Muscle layer of colon (tissue), 2 donors: Measurements from ENCODE around the gene PCGF3.
"Not testable (repeated sequence)": the region's sequence is repeated elsewhere in the genome, so short reads cannot be mapped to it uniquely, and the experiment has no call there.

ENCODE experiments used
- H3K27ac ChIP-seq: one replicate; pipeline ENCODE4 v1.7.0; 2013; ENCODE audit warnings: low read depth, mild to moderate bottlenecking, low read length, moderate library complexity
- H3K27me3 ChIP-seq, 2 donors: one replicate each; pipeline ENCODE4 v1.7.0; 2013; ENCODE audit warnings: low read length in 2 of 2, mild to moderate bottlenecking in 2 of 2; ENCODE audit not compliant: insufficient read depth in 2 of 2, control insufficient read depth in 1 of 2
- H3K36me3 ChIP-seq: one replicate; pipeline ENCODE4 v1.7.0; 2013; ENCODE audit warnings: mild to moderate bottlenecking, low read length; ENCODE audit not compliant: insufficient read depth
- H3K4me1 ChIP-seq: one replicate; pipeline ENCODE4 v1.7.0; 2013; ENCODE audit warnings: mild to moderate bottlenecking, low read length; ENCODE audit not compliant: insufficient read depth
- H3K4me3 ChIP-seq, 2 donors: one replicate each; pipeline ENCODE4 v1.7.0; 2013; ENCODE audit warnings: low read length in 2 of 2, low read depth in 1 of 2, mild to moderate bottlenecking in 1 of 2, moderate library complexity in 1 of 2
- H3K9ac ChIP-seq: one replicate; pipeline ENCODE4 v1.7.0; 2013; ENCODE audit warnings: low read length
- H3K9me3 ChIP-seq: one replicate; pipeline ENCODE4 v1.7.0; 2013; ENCODE audit warnings: mild to moderate bottlenecking, low read length
- donor health status: abdominal sarcoma.
- donor health status: Adenocarcinoma of cecum.

PCGF3 gene

DNA sequence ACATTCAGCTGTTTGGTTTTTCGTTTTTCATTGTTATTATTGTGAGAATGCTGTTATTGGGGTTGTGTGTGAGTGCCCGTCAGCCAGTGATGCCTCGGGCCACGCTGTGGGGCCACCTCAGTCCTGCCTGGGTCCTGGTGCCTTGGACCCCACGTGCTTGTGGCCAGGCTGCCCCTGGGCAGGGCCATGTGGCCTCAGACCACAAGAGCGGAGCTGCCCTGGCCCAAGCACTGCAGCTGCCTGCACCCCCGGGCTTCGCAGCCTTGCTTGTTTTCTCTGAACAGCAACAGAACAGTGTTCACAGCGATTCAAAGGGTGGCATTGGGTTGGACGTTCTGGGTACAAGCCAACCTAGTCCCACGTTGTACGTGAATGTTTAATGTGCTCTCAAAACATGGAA, 63.4 kb downstream of the PCGF3 start:
- Histone ChIP-seq H3K9ac (no peak overlapping the region), H3K4me1 (no peaks in the 10 kb centered on the region), H3K9me3 (no peaks in the 10 kb centered on the region), H3K36me3 (peaks cover 26% of the 10 kb centered on the region), H3K4me3 (no peak overlapping the region), H3K27ac (no peak overlapping the region), H3K27me3 (no peaks in the 10 kb centered on the region)

- Histone ChIP-seq H3K27me3 (no peaks in the 10 kb centered on the region), H3K9me3 (no peaks in the 10 kb centered on the region), H3K9ac (no peak overlapping the region), H3K27ac (no peak overlapping the region), H3K4me1 (no peaks in the 10 kb centered on the region), H3K36me3 (peaks cover 26% of the 10 kb centered on the region), H3K4me3 (no peak overlapping the region)
Measured at GRCh38 chr4:769511-769910, 63.9 kb downstream of the PCGF3 start.

GRCh38 chr4:770022-770421, 64.4 kb downstream of the PCGF3 start:
- Histone ChIP-seq H3K9ac (no peak overlapping the region), H3K36me3 (peaks cover 26% of the 10 kb centered on the region), H3K27ac (no peak overlapping the region), H3K27me3 (no peaks in the 10 kb centered on the region), H3K4me3 (no peak overlapping the region), H3K4me1 (no peaks in the 10 kb centered on the region), H3K9me3 (no peaks in the 10 kb centered on the region)

GRCh38 chr4:771464-771863, 65.8 kb downstream of the PCGF3 start:
- peaks cover 26% of the 10 kb centered on the region for H3K36me3 ChIP-seq
- H3K27ac ChIP-seq: no peak overlapping the region
- no peaks in the 10 kb centered on the region for H3K27me3 ChIP-seq
- H3K9me3 ChIP-seq: no peaks in the 10 kb centered on the region
- H3K4me1 ChIP-seq: no peaks in the 10 kb centered on the region
- H3K4me3 ChIP-seq: no peak overlapping the region
- no peak overlapping the region for H3K9ac ChIP-seq

GRCh38 chr4:772118-772517, 66.5 kb downstream of the PCGF3 start:
- no peaks in the 10 kb centered on the region for H3K4me1 ChIP-seq
- H3K9me3 ChIP-seq: no peaks in the 10 kb centered on the region
- no peaks in the 10 kb centered on the region for H3K27me3 ChIP-seq
- H3K27ac ChIP-seq: no peak overlapping the region
- no peak overlapping the region for H3K4me3 ChIP-seq
- H3K9ac ChIP-seq: no peak overlapping the region
- peaks cover 23% of the 10 kb centered on the region for H3K36me3 ChIP-seq

GRCh38 chr4:772776-773175, 67.1 kb downstream of the PCGF3 start:
- no peak overlapping the region for H3K27ac ChIP-seq

GRCh38 chr4:773214-773613, 67.6 kb downstream of the PCGF3 start:
- no peaks in the 10 kb centered on the region for H3K9me3 ChIP-seq
- H3K36me3 ChIP-seq: peaks cover 14% of the 10 kb centered on the region
- no peaks in the 10 kb centered on the region for H3K4me1 ChIP-seq
- no peaks in the 10 kb centered on the region for H3K27me3 ChIP-seq
- no peak overlapping the region for H3K9ac ChIP-seq
- H3K4me3 ChIP-seq: no peak overlapping the region
- H3K27ac ChIP-seq: no peak overlapping the region

More at GRCh38 chr4:772776-773175, 67.1 kb downstream of the PCGF3 start:
- no peaks in the 10 kb centered on the region for H3K9me3 ChIP-seq
- no peak overlapping the region for H3K9ac ChIP-seq
- H3K4me3 ChIP-seq: no peak overlapping the region
- H3K27me3 ChIP-seq: no peaks in the 10 kb centered on the region
- no peaks in the 10 kb centered on the region for H3K4me1 ChIP-seq
- H3K36me3 ChIP-seq: peaks cover 17% of the 10 kb centered on the region

- not testable (repeated sequence) for H3K9me3 ChIP-seq, H3K27me3 ChIP-seq, H3K9ac ChIP-seq, H3K4me3 ChIP-seq, H3K27ac ChIP-seq, H3K4me1 ChIP-seq
- H3K36me3 ChIP-seq: peaks cover 20% of the 10 kb centered on the region
Measured at GRCh38 chr4:774419-775092, 68.9 kb downstream of the PCGF3 start.

- H3K4me1 ChIP-seq: peaks cover 15% of the 10 kb centered on the region
Measured at GRCh38 chr4:775485-775884, 69.9 kb downstream of the PCGF3 start.

DNA sequence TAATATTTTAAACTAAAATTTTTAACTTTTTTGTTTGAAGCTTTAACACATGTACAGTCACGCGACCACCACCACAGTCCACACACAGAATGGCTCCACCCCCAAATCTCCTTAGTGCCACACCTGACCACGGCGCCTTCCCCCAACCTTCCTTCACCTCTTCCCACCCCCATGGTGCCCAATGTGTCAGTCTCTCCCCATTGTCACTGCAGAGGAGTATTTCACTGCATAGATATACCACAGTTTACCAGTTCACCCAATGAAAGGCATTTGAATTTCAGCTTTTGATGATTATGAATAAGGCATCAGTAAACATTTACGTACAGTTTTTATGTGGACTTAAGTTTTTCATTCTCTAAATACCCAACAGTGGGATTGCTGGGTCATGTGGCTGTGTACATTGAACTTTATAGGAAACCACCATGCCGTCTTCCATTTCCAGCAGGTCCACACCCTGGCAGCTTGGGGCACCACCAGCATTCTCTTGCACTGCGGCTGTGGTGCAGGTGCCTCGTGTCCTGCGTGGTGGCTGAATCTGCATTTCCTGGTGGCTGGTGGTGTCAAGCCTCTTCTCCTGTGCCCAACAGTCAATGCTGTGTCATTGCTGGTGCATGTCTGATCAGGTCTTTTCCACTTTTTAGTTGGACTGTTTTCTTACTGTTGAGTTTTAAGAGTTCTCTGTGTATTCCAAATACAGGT, 71.3 kb downstream of the PCGF3 start:
- Histone ChIP-seq H3K36me3 (peaks cover 25% of the 10 kb centered on the region), H3K4me1 (peaks cover 18% of the 10 kb centered on the region), H3K27me3 (no peaks in the 10 kb centered on the region), H3K27ac (no peak overlapping the region), H3K4me3 (no peak overlapping the region), H3K9ac (no peak overlapping the region), H3K9me3 (no peaks in the 10 kb centered on the region)

More at GRCh38 chr4:775485-775884, 69.9 kb downstream of the PCGF3 start:
- H3K9ac ChIP-seq, H3K9me3 ChIP-seq, H3K27me3 ChIP-seq, H3K4me3 ChIP-seq, H3K27ac ChIP-seq: not testable (repeated sequence)
- H3K36me3 ChIP-seq: peaks cover 24% of the 10 kb centered on the region

DNA sequence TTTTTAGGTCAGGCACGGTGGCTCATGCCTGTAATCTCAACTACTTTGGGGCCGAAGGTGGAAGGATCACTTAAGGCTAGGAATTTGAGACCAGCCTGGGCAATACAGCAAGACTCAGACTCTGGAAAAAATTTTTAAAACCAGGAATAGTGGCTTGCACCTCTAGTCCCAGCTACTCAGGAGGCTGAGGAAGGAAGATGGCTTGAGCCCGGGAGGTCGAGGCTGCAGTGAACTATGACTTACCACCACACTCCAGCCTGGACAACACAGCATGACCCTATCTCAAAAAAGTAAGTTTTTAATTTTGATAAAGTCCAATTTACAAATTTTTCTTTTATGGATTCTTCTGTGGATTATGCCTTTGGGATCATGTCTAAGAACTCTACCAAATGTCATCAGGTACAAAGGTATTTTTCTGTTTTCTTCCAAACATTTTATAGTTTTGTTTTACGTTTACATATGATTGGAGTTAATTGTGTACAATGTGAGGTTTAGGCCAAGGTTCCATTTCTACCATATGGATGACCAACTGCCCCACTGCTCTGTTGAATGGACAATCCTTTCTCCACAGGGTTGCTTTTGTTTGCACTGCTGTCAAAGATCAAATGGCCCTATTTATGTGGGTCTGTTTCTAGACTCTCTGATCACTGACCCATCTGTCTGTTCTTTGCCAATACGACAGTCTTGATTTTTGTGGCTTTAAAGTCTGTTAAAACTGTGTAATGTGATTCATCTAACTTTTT, 72.1 kb downstream of the PCGF3 start:
- Histone ChIP-seq H3K9me3 (no peaks in the 10 kb centered on the region), H3K36me3 (peaks cover 25% of the 10 kb centered on the region), H3K4me1 (peaks cover 23% of the 10 kb centered on the region), H3K4me3 (no peak overlapping the region), H3K27me3 (no peaks in the 10 kb centered on the region), H3K27ac (no peak overlapping the region), H3K9ac (no peak overlapping the region)
